H9 (cell line): ENCODE measurements around the gene MTMR12. TPM values are rescaled to one million over a fixed set of nuclear protein-coding genes. Genes with fewer than 3 reads are reported as not detected.

Experiments used
- DNase-seq: peaks from one replicate; pipeline ENCODE4 v3.0.0-alpha.2; 2017
- H2AFZ ChIP-seq: one replicate; pipeline ENCODE4 v1.6.1; 2013; ENCODE audit warnings: mild to moderate bottlenecking, low read length, control low read depth, moderate library complexity
- H2AK5ac ChIP-seq: 2 replicates; pipeline ENCODE4 v1.6.1; 2013; ENCODE audit warnings: low read length, control low read depth, mixed read lengths; ENCODE audit not compliant: insufficient read length
- H2BK120ac ChIP-seq: one replicate; pipeline ENCODE4 v1.6.1; 2013; ENCODE audit warnings: low read depth, mild to moderate bottlenecking, low read length, control low read depth, inconsistent platforms; ENCODE audit not compliant: poor library complexity, severe bottlenecking
- H2BK12ac ChIP-seq: 2 replicates; pipeline ENCODE4 v1.6.1; 2013; ENCODE audit warnings: low read length, control low read depth, mixed read lengths, low read depth; ENCODE audit not compliant: insufficient read length
- H2BK15ac ChIP-seq: 2 replicates; pipeline ENCODE4 v1.6.1; 2013; ENCODE audit warnings: low read depth, low read length, control low read depth
- H2BK20ac ChIP-seq: one replicate; pipeline ENCODE4 v1.6.1; 2013; ENCODE audit warnings: low read depth, mild to moderate bottlenecking, low read length, control low read depth, inconsistent platforms; ENCODE audit not compliant: poor library complexity, severe bottlenecking
- H2BK5ac ChIP-seq: 2 replicates; pipeline ENCODE4 v1.6.1; 2013; ENCODE audit warnings: low read length, control low read depth, mixed read lengths; ENCODE audit not compliant: insufficient read length
- H3K14ac ChIP-seq: 2 replicates; pipeline ENCODE4 v1.6.1; 2013; ENCODE audit warnings: low read length, control low read depth; ENCODE audit not compliant: insufficient read depth
- H3K18ac ChIP-seq: 2 replicates; pipeline ENCODE4 v1.6.1; 2013; ENCODE audit warnings: low read depth, mild to moderate bottlenecking, mixed read lengths, low read length, control low read depth; ENCODE audit not compliant: insufficient read length
- H3K23ac ChIP-seq: 2 replicates; pipeline ENCODE4 v1.6.1; 2013; ENCODE audit warnings: low read length, control low read depth, mixed read lengths, low read depth; ENCODE audit not compliant: insufficient read length
- H3K23me2 ChIP-seq: 2 replicates; pipeline ENCODE4 v1.6.1; 2013; ENCODE audit warnings: low read depth, mild to moderate bottlenecking, mixed read lengths, low read length, control low read depth; ENCODE audit not compliant: insufficient read length, poor library complexity, severe bottlenecking
- H3K27ac ChIP-seq: 2 replicates; pipeline ENCODE4 v1.5.1; 2013; ENCODE audit warnings: low read length, control low read depth, mixed read lengths, low read depth; ENCODE audit not compliant: insufficient read length
- H3K27me3 ChIP-seq: 2 replicates; pipeline ENCODE4 v1.6.1; 2013; ENCODE audit warnings: low read length, control low read depth, inconsistent platforms; ENCODE audit not compliant: insufficient read depth
- H3K4ac ChIP-seq: 2 replicates; pipeline ENCODE4 v1.6.1; 2013; ENCODE audit warnings: low read depth, mild to moderate bottlenecking, control low read depth, inconsistent platforms, low read length, moderate library complexity
- H3K4me1 ChIP-seq: 2 replicates; pipeline ENCODE4 v1.6.1; 2013; ENCODE audit warnings: low read length, control low read depth, inconsistent platforms; ENCODE audit not compliant: insufficient read depth
- H3K4me2 ChIP-seq: 2 replicates; pipeline ENCODE4 v1.6.1; 2013; ENCODE audit warnings: low read length, control low read depth, mixed read lengths; ENCODE audit not compliant: insufficient read length, insufficient read depth
- H3K56ac ChIP-seq: 2 replicates; pipeline ENCODE4 v1.6.1; 2013; ENCODE audit warnings: low read depth, mild to moderate bottlenecking, mixed read lengths, low read length, control low read depth; ENCODE audit not compliant: insufficient read length
- H3K79me1 ChIP-seq: 2 replicates; pipeline ENCODE4 v1.6.1; 2013; ENCODE audit warnings: low read depth, mild to moderate bottlenecking, moderate library complexity, low read length, control low read depth, inconsistent platforms; ENCODE audit not compliant: insufficient read depth, poor library complexity, severe bottlenecking
- H3K79me2 ChIP-seq: 2 replicates; pipeline ENCODE4 v1.6.1; 2013; ENCODE audit warnings: low read length, control low read depth, inconsistent platforms; ENCODE audit not compliant: insufficient read depth
- H3K9ac ChIP-seq: 2 replicates; pipeline ENCODE4 v1.6.1; 2013; ENCODE audit warnings: low read length, control low read depth, mixed read lengths; ENCODE audit not compliant: insufficient read length; ENCODE audit errors: extremely low read depth
- H3K9me3 ChIP-seq: one replicate; pipeline ENCODE4 v1.6.1; 2013; ENCODE audit warnings: low read depth, low read length, inconsistent platforms; ENCODE audit not compliant: control insufficient read depth
- H3T11ph ChIP-seq: one replicate; pipeline ENCODE4 v1.6.1; 2013; ENCODE audit warnings: mild to moderate bottlenecking, low read length, control low read depth, inconsistent platforms
- H4K20me1 ChIP-seq: one replicate; pipeline ENCODE4 v1.6.1; 2013; ENCODE audit not compliant: control insufficient read depth, insufficient read length, insufficient read depth
- H4K5ac ChIP-seq: 2 replicates; pipeline ENCODE4 v1.6.1; 2013; ENCODE audit warnings: low read depth, mild to moderate bottlenecking, mixed read lengths, low read length, control low read depth; ENCODE audit not compliant: insufficient read length
- H4K8ac ChIP-seq: replicated peaks from 2 replicates; pipeline ENCODE4 v1.6.1; 2013; ENCODE audit warnings: low read length, control low read depth, mixed read lengths, low read depth; ENCODE audit not compliant: insufficient read length
- H4K91ac ChIP-seq: 2 replicates; pipeline ENCODE4 v1.6.1; 2013; ENCODE audit warnings: low read depth, mild to moderate bottlenecking, moderate library complexity, mixed read lengths, low read length, control low read depth; ENCODE audit not compliant: insufficient read length
- H3K27ac Mint-ChIP-seq, 3 experiments: 2 replicates in 2 of 3; 3 replicates in 1 of 3; pipeline ENCODE4 v1.8.0; 2020 to 2021; ENCODE audit warnings: mixed read lengths in 3 of 3, mild to moderate bottlenecking in 1 of 3, moderate library complexity in 1 of 3
- H3K27me3 Mint-ChIP-seq: 2 replicates; pipeline ENCODE4 v1.8.0; 2021; ENCODE audit warnings: low read depth, mild to moderate bottlenecking, moderate library complexity, mixed read lengths
- H3K36me3 Mint-ChIP-seq, 3 experiments: 2 replicates in 2 of 3; 3 replicates in 1 of 3; pipeline ENCODE4 v1.8.0; 2020 to 2021; ENCODE audit warnings: low read depth in 3 of 3, mixed read lengths in 3 of 3; ENCODE audit not compliant: insufficient read depth in 1 of 3
- H3K4me1 Mint-ChIP-seq, 2 experiments: 2 replicates each; pipeline ENCODE4 v1.8.0; 2020; ENCODE audit warnings: mixed read lengths in 2 of 2
- H3K4me3 Mint-ChIP-seq, 2 experiments: 2 replicates in 1 of 2; 3 replicates in 1 of 2; pipeline ENCODE4 v1.8.0; 2020 to 2021; ENCODE audit warnings: mild to moderate bottlenecking in 2 of 2, mixed read lengths in 2 of 2, moderate library complexity in 1 of 2
- H3K9me3 Mint-ChIP-seq, 2 experiments: 2 replicates in 1 of 2; 3 replicates in 1 of 2; pipeline ENCODE4 v1.8.0; 2020; ENCODE audit warnings: mild to moderate bottlenecking in 2 of 2, mixed read lengths in 2 of 2, moderate library complexity in 1 of 2
- CTCF ChIP-seq: fragments of 200-600 bp; sonication (generic); conservative IDR thresholded peaks from 3 replicates; pipeline ENCODE4 v1.8.0; 2021; ENCODE audit warnings: antibody characterized with exemption, mild to moderate bottlenecking
- WGBS: extraction: QIAGEN DNeasy Blood & Tissue Kit; methylation state at CpG from one replicate; pipeline ENCODE4 v1.1.7; 2013; ENCODE audit warnings: missing lambda C conversion rate, low lambda C conversion rate, mixed read lengths; ENCODE audit not compliant: insufficient read length; ENCODE audit errors: extremely low coverage; 5-methylcytosine and 5-hydroxymethylcytosine counted together
- total RNA-seq: library from RNA; stranded (reverse); gene quantifications from 2 replicates; pipeline ENCODE4 v1.2.1, GENCODE V29; 2021

MTMR12 gene
- total RNA-seq, 1 experiment from 2014 or later, result 39.3 TPM

DNA sequence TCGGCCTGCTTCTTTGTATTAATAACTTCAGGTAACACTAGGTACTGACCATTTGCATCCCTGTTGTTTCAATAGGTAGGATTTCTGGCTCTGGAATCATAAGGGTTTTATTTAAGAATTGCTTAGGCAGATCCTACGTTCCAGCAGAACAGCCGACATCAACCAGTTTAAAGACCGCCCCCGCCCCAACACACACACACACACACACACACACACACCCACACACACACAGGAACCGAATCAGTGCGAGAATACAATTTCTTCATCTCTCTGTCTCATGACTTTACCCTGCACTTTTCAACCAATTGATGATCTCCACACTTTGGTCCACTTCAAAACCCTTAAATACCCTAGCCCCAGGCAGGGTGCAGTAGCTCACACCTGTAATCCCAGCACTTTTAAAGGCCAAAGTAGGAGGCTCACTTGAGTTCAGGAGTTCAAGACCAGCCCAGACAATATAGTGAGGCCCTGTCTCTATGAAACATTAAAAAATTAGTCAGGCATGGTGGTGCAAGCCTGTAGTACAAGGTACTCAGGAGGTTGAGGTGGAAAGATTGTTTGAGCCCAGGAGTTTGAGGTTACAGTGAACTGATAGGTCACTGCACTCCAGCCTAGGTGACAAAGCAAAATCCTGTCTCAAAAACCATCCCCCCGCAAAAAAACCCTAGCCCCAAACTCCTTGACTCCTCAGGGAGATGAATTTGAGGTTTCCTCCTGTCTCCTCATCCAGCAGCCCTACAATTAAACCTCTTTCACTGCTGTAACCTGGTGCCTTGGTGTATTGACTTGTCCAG lies 2.7 kb upstream of the MTMR12 start:
- H2BK15ac ChIP-seq, result no peak overlapping the region

More for the DNA sequence above, 2.7 kb upstream of the MTMR12 start:
- no peak overlapping the region; a peak in 1 of 7 replicates for H3K27ac Mint-ChIP-seq
- peaks cover 4 to 6% (median 5%) of the 10 kb centered on the region in 3 experiments for H3K36me3 Mint-ChIP-seq
- no peak overlapping the region for H3K27ac ChIP-seq
- no peak overlapping the region for H2AFZ ChIP-seq
- no peaks in the 10 kb centered on the region for H3K9me3 ChIP-seq
- no peaks in the 10 kb centered on the region for H3K27me3 Mint-ChIP-seq
- no peak overlapping the region for H3T11ph ChIP-seq
- H4K20me1 ChIP-seq, result no peaks in the 10 kb centered on the region
- no peak overlapping the region for H3K18ac ChIP-seq
- H3K14ac ChIP-seq, result no peak overlapping the region
- H3K23ac ChIP-seq, result no peak overlapping the region
- H4K91ac ChIP-seq, result no peak overlapping the region
- peaks cover 8% of the 10 kb centered on the region for H3K23me2 ChIP-seq
- no peak overlapping the region for H3K4me2 ChIP-seq
- no peak overlapping the region for H3K4ac ChIP-seq
- peaks cover 3% of the 10 kb centered on the region; the same call in 1 of the 2 replicates for H3K4me1 ChIP-seq
- no peaks in the 10 kb centered on the region for H3K27me3 ChIP-seq
- no peaks in the 10 kb centered on the region for H3K9me3 Mint-ChIP-seq
- no peaks in the 10 kb centered on the region for H3K79me1 ChIP-seq
- no peak overlapping the region for H2BK120ac ChIP-seq
- WGBS, result no CpG with 5 or more reads among the region's 8 CpGs
- H2BK20ac ChIP-seq, result no peak overlapping the region
- peaks cover 4% of the 10 kb centered on the region; the same call in 1 of the 2 replicates for H3K79me2 ChIP-seq
- H3K4me1 Mint-ChIP-seq, result peaks cover 13% of the 10 kb centered on the region in 2 experiments
- no peak overlapping the region for H2AK5ac ChIP-seq
- H4K8ac ChIP-seq, result no peak overlapping the region
- DNase-seq, result no peak
- no peak overlapping the region for H3K9ac ChIP-seq
- no peak overlapping the region for H3K4me3 Mint-ChIP-seq
- H2BK5ac ChIP-seq, result no peak overlapping the region
- no peak overlapping the region for H2BK12ac ChIP-seq
- no peak overlapping the region for H4K5ac ChIP-seq
- no peak overlapping the region for H3K56ac ChIP-seq
- TF ChIP-seq CTCF, result no peak
